Peyer's patch (tissue), 4 donors: ENCODE measurements around the gene TEX19. TPM values are rescaled to one million over a fixed set of nuclear protein-coding genes. Genes with fewer than 3 reads are reported as not detected.
A peak's percentile ranks its signal among the peaks of the same experiment; 100 is the strongest.

Experiments
- DNase-seq, 3 donors: peaks; one replicate each; pipeline ENCODE4 v3.0.0-alpha.2; 2017 to 2019
- H3K27ac ChIP-seq, 4 donors: fragments of 200-600 bp; sonication (generic); one replicate each; pipeline ENCODE4 v1.5.1; 2016 to 2019
- H3K27me3 ChIP-seq, 2 donors: fragments of 200-600 bp; sonication (generic); one replicate each; pipeline ENCODE4 v1.5.1; 2019
- H3K36me3 ChIP-seq, 3 donors: fragments of 200-600 bp; sonication (generic); one replicate each; pipeline ENCODE4 v1.5.1; 2016 to 2019
- H3K4me1 ChIP-seq, 4 donors: fragments of 200-600 bp; sonication (generic); one replicate each; pipeline ENCODE4 v1.5.1; 2016 to 2019
- H3K4me3 ChIP-seq, 4 donors: fragments of 200-600 bp; sonication (generic); 1 replicate in 3 of 4; 2 replicates in 1 of 4; pipeline ENCODE4 v1.5.1; 2016 to 2019; ENCODE audit warnings: mild to moderate bottlenecking in 1 of 4
- H3K9me3 ChIP-seq, 4 donors: fragments of 200-600 bp; sonication (generic); one replicate each; pipeline ENCODE4 v1.5.1; 2016 to 2019; ENCODE audit warnings: mild to moderate bottlenecking in 1 of 4
- CTCF ChIP-seq, 6 experiments: fragments of 450-650 bp in 4 of 6; fragments of 200-600 bp in 2 of 6; sonication (generic) in 1 of 6; IDR thresholded peaks; one replicate each; pipeline ENCODE4 v1.5.1; 2017 to 2019; ENCODE audit warnings: antibody characterized with exemption in 6 of 6, mild to moderate bottlenecking in 3 of 6, moderate library complexity in 1 of 6
- POLR2A ChIP-seq, 2 donors: fragments of 450-650 bp; IDR thresholded peaks; one replicate each; pipeline ENCODE4 v1.5.1; 2017; ENCODE audit warnings: antibody characterized with exemption in 2 of 2, mild to moderate bottlenecking in 2 of 2, moderate library complexity in 2 of 2
- total RNA-seq, 4 donors: library from RNA; depleted of rRNA; stranded (reverse); fragments of >200 nt; gene quantifications; one replicate each; pipeline ENCODE4 v1.1.0, GENCODE V29; 2016

TEX19 gene
- total RNA-seq, 4 donors from 2014 or later = not detected

- H3K36me3 ChIP-seq = no peaks in the 10 kb centered on the region
- H3K27ac ChIP-seq = peak within 1 kb of the TSS; percentile 66 to 92 (median 78)
- H3K9me3 ChIP-seq = no peaks in the 10 kb centered on the region
- H3K4me1 ChIP-seq = peaks cover 7 to 63% (median 32%) of the 10 kb centered on the region in 4 donors
- TF ChIP-seq POLR2A (IDR thresholded peaks at IDR 0.05) = peak in 1 of 2 donors; percentile 34
- TF ChIP-seq CTCF (IDR thresholded peaks at IDR 0.05) = no peak
- peak within 1 kb of the TSS; percentile 42 to 66 (median 55) for H3K4me3 ChIP-seq
- no peaks in the 10 kb centered on the region for H3K27me3 ChIP-seq
- peak; percentile 35 to 78 (median 73) for DNase-seq
These were observed 25.5 kb upstream of the TEX19 start, which contains the start of gene SECTM1 for GRCh38 chr17:82333279-82334171. TSS of gene SECTM1 (minus strand) at chr17:82333766. CDS start at chr17:82327240, 6,526 bp downstream.

GRCh38 chr17:82334204-82334621 lies 24.8 kb upstream of the TEX19 start:
- H3K4me1 ChIP-seq = peaks cover 4 to 67% (median 32%) of the 10 kb centered on the region in 4 donors
- no peak for DNase-seq

GRCh38 chr17:82334622-82335394 lies 24.2 kb upstream of the TEX19 start:
- Histone ChIP-seq H3K36me3 (no peaks in the 10 kb centered on the region), H3K4me3 (peak overlapping the region; percentile 29 to 66 (median 55)), H3K4me1 (peaks cover 0 to 67% (median 32%) of the 10 kb centered on the region in 4 donors), H3K9me3 (no peaks in the 10 kb centered on the region), H3K27me3 (no peaks in the 10 kb centered on the region), H3K27ac (peak overlapping the region; percentile 66 to 92 (median 78))
- peak in 2 of 3 donors; percentile 39 to 80 for DNase-seq
- peak in 1 of 6 experiments; percentile 1 for TF ChIP-seq CTCF (IDR thresholded peaks at IDR 0.05)
- no peak for TF ChIP-seq POLR2A (IDR thresholded peaks at IDR 0.05)

More at GRCh38 chr17:82334204-82334621, 24.8 kb upstream of the TEX19 start:
- Histone ChIP-seq H3K27ac (peak overlapping the region; percentile 66 to 92 (median 78)), H3K4me3 (peak overlapping the region; percentile 42 to 66 (median 55)), H3K27me3 (no peaks in the 10 kb centered on the region), H3K9me3 (no peaks in the 10 kb centered on the region), H3K36me3 (no peaks in the 10 kb centered on the region)
- TF ChIP-seq CTCF (IDR thresholded peaks at IDR 0.05) = no peak
- TF ChIP-seq POLR2A (IDR thresholded peaks at IDR 0.05) = no peak

- Histone ChIP-seq H3K9me3 (no peaks in the 10 kb centered on the region), H3K27me3 (no peaks in the 10 kb centered on the region), H3K36me3 (no peaks in the 10 kb centered on the region), H3K4me3 (peak overlapping the region in 2 of 4 donors; percentile 47 to 51), H3K27ac (peak overlapping the region in 3 of 4 donors; percentile 37 to 78 (median 67)), H3K4me1 (peaks cover 0 to 33% (median 7%) of the 10 kb centered on the region in 4 donors)
- peak in 2 of 3 donors; percentile 76 to 81 for DNase-seq
- no peak for TF ChIP-seq CTCF (IDR thresholded peaks at IDR 0.05)
- no peak for TF ChIP-seq POLR2A (IDR thresholded peaks at IDR 0.05)
These were observed 20.0 kb upstream of the TEX19 start for GRCh38 chr17:82338858-82339633.
